PC-3 (cell line): Measurements from ENCODE around the gene DHFR. TPM values are rescaled to one million over a fixed set of nuclear protein-coding genes. Genes with fewer than 3 reads are reported as not detected.

ENCODE experiments used
- ATAC-seq: fragments of 200-7000 bp; cut with Tn5 transposase; 2 replicates; pipeline ENCODE4 v1.9.1; 2020; ENCODE audit warnings: mild to moderate bottlenecking, moderate library complexity
- BruUV-seq: library from RNA; stranded (reverse); fragments of 400-500 nt; replicated peaks from 2 replicates; lab custom pipeline; 2021; lab: Mats Ljungman, UMichigan
- CTCF ChIA-PET: fragments of 300-600 bp; sonication (Branson Sonifier 250); formaldehyde crosslinking; loops from one replicate; lab custom pipeline; 2022; ENCODE audit warnings: antibody characterized with exemption; lab: Charles Lee
- POLR2A ChIA-PET: fragments of 300-600 bp; sonication (Branson Sonifier 250); formaldehyde crosslinking; loops from one replicate; lab custom pipeline; 2022; ENCODE audit warnings: antibody characterized with exemption; ENCODE audit not compliant: unreplicated experiment; lab: Charles Lee
- DNase-seq: peaks from one replicate; pipeline ENCODE4 v3.0.0-alpha.2; 2015
- H2AFZ ChIP-seq: fragments of 300-600 bp; sonication (generic); 2 replicates; pipeline ENCODE4 v1.6.0; 2016; ENCODE audit warnings: antibody characterized with exemption, low read length
- H3F3A ChIP-seq: fragments of 300-600 bp; sonication (generic); one replicate; pipeline ENCODE4 v1.6.0; 2017; ENCODE audit warnings: antibody characterized with exemption, low read length, control low read depth, mild to moderate bottlenecking; ENCODE audit not compliant: unreplicated experiment
- H3K27ac ChIP-seq: fragments of 300-600 bp; sonication (generic); 2 replicates; pipeline ENCODE4 v1.5.1; 2016; ENCODE audit warnings: mild to moderate bottlenecking, low read length
- H3K27me3 ChIP-seq: fragments of 300-600 bp; sonication (generic); 2 replicates; pipeline ENCODE4 v1.6.1; 2016; ENCODE audit warnings: low read length, mixed read lengths
- H3K36me3 ChIP-seq: fragments of 300-600 bp; sonication (generic); 2 replicates; pipeline ENCODE4 v1.6.1; 2016; ENCODE audit warnings: low read depth, mixed run types, low read length, mixed read lengths
- H3K4me1 ChIP-seq: fragments of 300-600 bp; sonication (generic); 2 replicates; pipeline ENCODE4 v1.5.1; 2016; ENCODE audit warnings: low read length; ENCODE audit not compliant: insufficient read depth
- H3K4me2 ChIP-seq: fragments of 300-600 bp; sonication (generic); 2 replicates; pipeline ENCODE4 v1.6.0; 2016; ENCODE audit warnings: low read length
- H3K4me3 ChIP-seq: fragments of 300-600 bp; sonication (generic); 2 replicates; pipeline ENCODE4 v1.5.1; 2016; ENCODE audit warnings: mild to moderate bottlenecking, low read length, mixed read lengths
- H3K79me2 ChIP-seq: fragments of 300-600 bp; sonication (generic); 2 replicates; pipeline ENCODE4 v1.6.1; 2017; ENCODE audit warnings: low read length, mixed read lengths
- H3K9ac ChIP-seq: fragments of 300-600 bp; sonication (generic); 2 replicates; pipeline ENCODE4 v1.6.0; 2016; ENCODE audit warnings: mild to moderate bottlenecking, low read length
- H3K9me2 ChIP-seq: fragments of 300-600 bp; sonication (generic); replicated peaks from 2 replicates; pipeline ENCODE4 v1.6.1; 2016; ENCODE audit warnings: mixed run types, low read length, mixed read lengths
- H3K9me3 ChIP-seq: fragments of 300-600 bp; sonication (generic); 2 replicates; pipeline ENCODE4 v1.6.1; 2016; ENCODE audit warnings: low read length, mixed read lengths
- H4K20me1 ChIP-seq: fragments of 300-600 bp; sonication (generic); 2 replicates; pipeline ENCODE4 v1.6.1; 2016; ENCODE audit warnings: low read length, mixed read lengths
- EZH2 ChIP-seq: fragments of 300-600 bp; sonication (generic); IDR thresholded peaks from one replicate; pipeline ENCODE4 v1.6.1; 2017; ENCODE audit warnings: antibody characterized with exemption, mild to moderate bottlenecking, low read length; ENCODE audit not compliant: unreplicated experiment
- EZH2phosphoT487 ChIP-seq: fragments of 300-600 bp; sonication (generic); IDR thresholded peaks from 2 replicates; pipeline ENCODE4 v1.6.1; 2018; ENCODE audit warnings: mild to moderate bottlenecking, antibody characterized with exemption, low read length, borderline replicate concordance
- intact Hi-C: fragments of 100-400 bp; cut with micrococcal nuclease; formaldehyde crosslinking; loops from 2 replicates; pipeline ENCODE4 v1.9.0; 2023
- total RNA-seq: library from RNA; depleted of rRNA; stranded (reverse); fragments of >200 nt; gene quantifications from 2 replicates; pipeline ENCODE4 v1.2.3, GENCODE V29; 2014
- TF ChIP-seq, protein P1 (sequence below): fragments of 300-600 bp; sonication (generic); conservative IDR thresholded peaks from 2 replicates; pipeline ENCODE4 v1.5.1; 2017; ENCODE audit warnings: antibody characterized with exemption, low read depth, mild to moderate bottlenecking, low read length

Gene DHFR
- total RNA-seq, 1 experiment from 2014 or later, result 22.0 TPM

DNA sequence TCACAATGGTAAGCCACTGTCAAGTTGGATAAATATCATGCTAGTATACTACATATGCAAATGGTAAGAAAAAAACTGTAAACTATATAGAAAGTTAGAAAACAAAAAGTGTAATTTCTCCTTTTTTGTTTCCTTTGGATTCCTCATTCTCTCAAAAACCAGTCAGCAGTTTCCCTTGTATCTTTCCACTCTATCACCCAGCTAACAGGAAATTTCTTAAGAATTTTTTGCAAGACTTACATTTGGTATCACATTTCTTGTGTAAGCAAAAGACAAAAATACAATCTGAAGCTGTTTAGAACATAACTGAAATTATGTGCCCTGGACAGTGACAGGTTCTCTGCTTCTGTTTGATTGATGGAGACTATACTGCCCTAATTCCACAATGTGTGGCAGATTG, 25.5 kb downstream of the DHFR start:
- Histone ChIP-seq H3K27ac (no peak overlapping the region), H3K27me3 (no peaks in the 10 kb centered on the region), H3K9me2 (no peaks in the 10 kb centered on the region), H3K9me3 (no peaks in the 10 kb centered on the region), H3K4me2 (no peak overlapping the region), H2AFZ (no peak overlapping the region), H3K36me3 (no peaks in the 10 kb centered on the region; the same call in 1 of the 2 replicates), H3K4me3 (no peak overlapping the region), H3K4me1 (no peaks in the 10 kb centered on the region), H4K20me1 (no peaks in the 10 kb centered on the region), H3K79me2 (no peaks in the 10 kb centered on the region), H3K9ac (no peak overlapping the region), H3F3A (no peaks in the 10 kb centered on the region)
- DNase-seq (no peak), ATAC-seq (no peak)
- intact Hi-C loops, result no loop called here
- TF ChIP-seq EZH2, result no peak
- TF ChIP-seq EZH2phosphoT487, result no peak
- TF ChIP-seq, protein P1, sequence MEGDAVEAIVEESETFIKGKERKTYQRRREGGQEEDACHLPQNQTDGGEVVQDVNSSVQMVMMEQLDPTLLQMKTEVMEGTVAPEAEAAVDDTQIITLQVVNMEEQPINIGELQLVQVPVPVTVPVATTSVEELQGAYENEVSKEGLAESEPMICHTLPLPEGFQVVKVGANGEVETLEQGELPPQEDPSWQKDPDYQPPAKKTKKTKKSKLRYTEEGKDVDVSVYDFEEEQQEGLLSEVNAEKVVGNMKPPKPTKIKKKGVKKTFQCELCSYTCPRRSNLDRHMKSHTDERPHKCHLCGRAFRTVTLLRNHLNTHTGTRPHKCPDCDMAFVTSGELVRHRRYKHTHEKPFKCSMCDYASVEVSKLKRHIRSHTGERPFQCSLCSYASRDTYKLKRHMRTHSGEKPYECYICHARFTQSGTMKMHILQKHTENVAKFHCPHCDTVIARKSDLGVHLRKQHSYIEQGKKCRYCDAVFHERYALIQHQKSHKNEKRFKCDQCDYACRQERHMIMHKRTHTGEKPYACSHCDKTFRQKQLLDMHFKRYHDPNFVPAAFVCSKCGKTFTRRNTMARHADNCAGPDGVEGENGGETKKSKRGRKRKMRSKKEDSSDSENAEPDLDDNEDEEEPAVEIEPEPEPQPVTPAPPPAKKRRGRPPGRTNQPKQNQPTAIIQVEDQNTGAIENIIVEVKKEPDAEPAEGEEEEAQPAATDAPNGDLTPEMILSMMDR, result no peak
- ChIA-PET POLR2A (no interaction called here), CTCF (interaction anchor here (0.7 kb wide), 1 partner anchor 11 kb away, joined by 3 read pairs; no protein-coding TSS in a partner anchor)
- BruUV-seq, result no TSS peak

DNA sequence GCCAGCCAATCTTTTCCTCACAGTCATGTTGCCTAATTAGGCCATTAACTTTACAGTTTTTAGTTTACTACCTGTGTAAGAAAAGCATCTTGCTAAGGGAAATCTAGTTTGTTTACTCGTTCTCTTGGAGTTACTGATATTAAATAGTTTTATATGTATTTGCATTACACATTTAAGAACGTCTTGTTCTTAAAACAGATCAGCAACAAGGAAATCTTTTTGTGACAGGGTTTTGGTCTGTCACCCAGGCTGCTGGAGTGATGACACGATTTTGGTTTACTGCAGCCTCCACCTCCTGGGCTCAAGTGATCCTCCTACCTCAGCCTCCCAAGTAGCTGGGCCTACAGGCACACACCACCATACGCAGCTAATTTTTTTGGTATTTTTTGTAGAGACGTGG, 29.6 kb downstream of the DHFR start:
- no peaks in the 10 kb centered on the region for H3K4me1 ChIP-seq
- no peak overlapping the region for H3K4me2 ChIP-seq
- no peaks in the 10 kb centered on the region for H4K20me1 ChIP-seq
- DNase-seq (no peak), ATAC-seq (no peak)
- H3K9ac ChIP-seq, result no peak overlapping the region
- no peaks in the 10 kb centered on the region for H3K9me3 ChIP-seq
- TF ChIP-seq, protein P1, result no peak
- TF ChIP-seq EZH2, result no peak
- no peak for TF ChIP-seq EZH2phosphoT487
- H3K36me3 ChIP-seq, result no peaks in the 10 kb centered on the region
- H3K79me2 ChIP-seq, result no peaks in the 10 kb centered on the region
- BruUV-seq, result no TSS peak
- H2AFZ ChIP-seq, result no peak overlapping the region
- no peak overlapping the region for H3K4me3 ChIP-seq
- CTCF ChIA-PET, result no interaction called here
- H3K9me2 ChIP-seq, result no peaks in the 10 kb centered on the region
- H3K27me3 ChIP-seq, result no peaks in the 10 kb centered on the region
- POLR2A ChIA-PET, result no interaction called here
- no peak overlapping the region for H3K27ac ChIP-seq
- H3F3A ChIP-seq, result no peaks in the 10 kb centered on the region
- intact Hi-C loops, result no loop called here

DNA sequence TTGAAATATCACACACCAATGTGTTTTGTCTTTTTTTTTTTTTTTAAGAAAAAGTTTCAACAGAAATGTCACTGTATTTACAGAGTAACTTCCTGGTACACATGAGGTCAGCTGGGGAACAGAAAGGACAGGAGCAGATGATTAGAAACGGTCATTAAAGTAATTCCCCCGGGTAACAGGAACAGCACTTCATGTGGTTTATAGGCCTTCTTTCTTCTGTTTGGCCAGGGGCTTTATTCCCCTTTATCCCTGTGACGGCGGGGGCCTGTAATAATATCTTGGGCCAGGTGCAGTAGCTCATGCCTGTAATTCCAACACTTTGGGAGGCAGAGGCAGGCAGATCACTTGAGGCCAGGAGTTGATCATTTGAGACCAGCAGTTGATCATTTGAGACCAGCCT, 30.8 kb downstream of the DHFR start:
- BruUV-seq, result no TSS peak
- Histone ChIP-seq H3K4me3 (no peak overlapping the region), H3K9me3 (no peaks in the 10 kb centered on the region), H3K27me3 (no peaks in the 10 kb centered on the region), H4K20me1 (no peaks in the 10 kb centered on the region), H3K9me2 (no peaks in the 10 kb centered on the region), H3K4me2 (no peak overlapping the region), H3K4me1 (no peaks in the 10 kb centered on the region), H3K79me2 (no peaks in the 10 kb centered on the region), H2AFZ (no peak overlapping the region), H3F3A (no peaks in the 10 kb centered on the region), H3K9ac (no peak overlapping the region), H3K36me3 (no peaks in the 10 kb centered on the region), H3K27ac (no peak overlapping the region)
- intact Hi-C loops, result no loop called here
- CTCF ChIA-PET, result interaction anchor here (0.6 kb wide), 1 partner anchor 82 kb away, joined by 6 read pairs; no protein-coding TSS in a partner anchor
- ATAC-seq, result no peak
- DNase-seq, result no peak
- POLR2A ChIA-PET, result no interaction called here
- TF ChIP-seq EZH2phosphoT487 (no peak), EZH2 (no peak)
- TF ChIP-seq, protein P1, result no peak
